Nephron (organoid): ENCODE data around the gene MTRFR.

ENCODE experiments used
- H3K27ac Mint-ChIP-seq, 3 experiments: 2 replicates each; pipeline ENCODE4 v1.8.0; 2020; ENCODE audit warnings: mixed read lengths in 3 of 3, mild to moderate bottlenecking in 2 of 3, moderate library complexity in 1 of 3
- H3K27me3 Mint-ChIP-seq: 2 replicates; pipeline ENCODE4 v1.8.0; 2021; ENCODE audit warnings: low read depth, mild to moderate bottlenecking, moderate library complexity, mixed read lengths
- H3K36me3 Mint-ChIP-seq: 2 replicates; pipeline ENCODE4 v1.8.0; 2020; ENCODE audit warnings: low read depth, mixed read lengths
- H3K4me1 Mint-ChIP-seq: 2 replicates; pipeline ENCODE4 v1.8.0; 2020; ENCODE audit warnings: mixed read lengths
- H3K4me3 Mint-ChIP-seq, 3 experiments: 2 replicates each; pipeline ENCODE4 v1.8.0; 2020; ENCODE audit warnings: mild to moderate bottlenecking in 3 of 3, mixed read lengths in 3 of 3, moderate library complexity in 2 of 3
- H3K9me3 Mint-ChIP-seq: 2 replicates; pipeline ENCODE4 v1.8.0; 2020; ENCODE audit warnings: mixed read lengths
- CTCF ChIP-seq, 3 experiments: fragments of 200-600 bp; sonication (generic); IDR thresholded peaks; one replicate each; pipeline ENCODE4 v1.5.0; 2021; ENCODE audit warnings: antibody characterized with exemption in 3 of 3; ENCODE audit not compliant: unreplicated experiment in 3 of 3

The MTRFR gene

GRCh38 chr12:123225443-123225842 is 7.8 kb upstream of the MTRFR start:
- TF ChIP-seq CTCF (IDR thresholded peaks at IDR 0.05; ENCODE audit: unreplicated experiment in 3 of 3): no peak

GRCh38 chr12:123227581-123228258 is 5.5 kb upstream of the MTRFR start:
- Mint-ChIP-seq H3K36me3 (peaks cover 8% of the 10 kb centered on the region), H3K4me1 (peaks cover 13% of the 10 kb centered on the region), H3K4me3 (no peak overlapping the region), H3K27me3 (no peaks in the 10 kb centered on the region), H3K27ac (no peak overlapping the region), H3K9me3 (no peaks in the 10 kb centered on the region)
- TF ChIP-seq CTCF (IDR thresholded peaks at IDR 0.05; ENCODE audit: unreplicated experiment in 3 of 3): no peak

More at GRCh38 chr12:123225443-123225842, 7.8 kb upstream of the MTRFR start:
- Mint-ChIP-seq H3K4me3 (no peak overlapping the region), H3K27me3 (no peaks in the 10 kb centered on the region), H3K4me1 (peaks cover 1% of the 10 kb centered on the region), H3K36me3 (peaks cover 22% of the 10 kb centered on the region), H3K9me3 (no peaks in the 10 kb centered on the region), H3K27ac (no peak overlapping the region)

- TF ChIP-seq CTCF (IDR thresholded peaks at IDR 0.05; ENCODE audit: unreplicated experiment in 3 of 3): no peak
- Mint-ChIP-seq H3K4me3 (no peak overlapping the region), H3K36me3 (no peaks in the 10 kb centered on the region), H3K27ac (no peak overlapping the region), H3K27me3 (no peaks in the 10 kb centered on the region), H3K4me1 (peaks cover 24% of the 10 kb centered on the region), H3K9me3 (no peaks in the 10 kb centered on the region)
Measured at GRCh38 chr12:123229051-123229450, 4.2 kb upstream of the MTRFR start.

GRCh38 chr12:123231931-123232330 is 1.3 kb upstream of the MTRFR start:
- Mint-ChIP-seq H3K4me3 (peak overlapping the region; percentile 91 to 97 (median 95)), H3K36me3 (peaks cover 4% of the 10 kb centered on the region), H3K4me1 (peaks cover 31% of the 10 kb centered on the region), H3K27ac (peak overlapping the region; percentile 84 to 95 (median 85)), H3K9me3 (no peaks in the 10 kb centered on the region), H3K27me3 (no peaks in the 10 kb centered on the region)
- TF ChIP-seq CTCF (IDR thresholded peaks at IDR 0.05; ENCODE audit: unreplicated experiment in 3 of 3): no peak

GRCh38 chr12:123232472-123232806 is 797 bp upstream of the MTRFR start:
- H3K4me1 Mint-ChIP-seq: peaks cover 31% of the 10 kb centered on the region
- peaks cover 4% of the 10 kb centered on the region for H3K36me3 Mint-ChIP-seq
- peak overlapping the region; percentile 84 to 95 (median 85) for H3K27ac Mint-ChIP-seq
- peak overlapping the region; percentile 91 to 97 (median 95) for H3K4me3 Mint-ChIP-seq
- H3K9me3 Mint-ChIP-seq: no peaks in the 10 kb centered on the region
- no peaks in the 10 kb centered on the region for H3K27me3 Mint-ChIP-seq
- no peak for TF ChIP-seq CTCF (IDR thresholded peaks at IDR 0.05; ENCODE audit: unreplicated experiment in 3 of 3)
